Brain (organoid and tissue), 1 donor: ENCODE results near the gene KRT26. TPM values are rescaled to one million over a fixed set of nuclear protein-coding genes. Genes with fewer than 3 reads are reported as not detected.

Experiments used
- polyA plus RNA-seq: library from polyadenylated mRNA; stranded (reverse); fragments of 350-450 nt; fragmentation: Illumina TruSeq; extraction: RNeasy Lipid Tissue Mini Kit (QIAGEN cat#74804); gene quantifications from one replicate; pipeline ENCODE4 v1.2.3, GENCODE V29; 2015; ENCODE audit warnings: low read depth, low replicate concordance; ENCODE audit not compliant: insufficient read depth

The KRT26 gene
- polyA plus RNA-seq, 1 donor from 2014 or later, result not detected

Other genes starting within 250 kb of the KRT26 start
- not detected for gene CCR7, start 206.7 kb downstream of the KRT26 start, polyA plus RNA-seq
- gene SMARCE1, start 124.4 kb downstream of the KRT26 start, polyA plus RNA-seq, result 141 TPM
- gene KRT222, start 107.0 kb downstream of the KRT26 start, polyA plus RNA-seq, result 1.4 TPM
- gene KRT24, start 68.4 kb downstream of the KRT26 start, polyA plus RNA-seq, result not detected
- gene KRT25, start 16.9 kb downstream of the KRT26 start, polyA plus RNA-seq, result not detected
- not detected for gene KRT27, start 10.3 kb upstream of the KRT26 start, polyA plus RNA-seq
- not detected for gene KRT28, start 27.8 kb upstream of the KRT26 start, polyA plus RNA-seq
- gene KRT10, start 50.4 kb upstream of the KRT26 start, polyA plus RNA-seq, result 26.3 TPM
- gene KRT12, start 95.0 kb upstream of the KRT26 start, polyA plus RNA-seq, result not detected
- not detected for gene KRT20, start 113.0 kb upstream of the KRT26 start, polyA plus RNA-seq
- gene KRT23, start 165.4 kb upstream of the KRT26 start, polyA plus RNA-seq, result not detected
- gene KRT39, start 194.7 kb upstream of the KRT26 start, polyA plus RNA-seq, result not detected
- gene KRT40, start 212.1 kb upstream of the KRT26 start, polyA plus RNA-seq, result not detected
- gene KRTAP3-3, start 222.0 kb upstream of the KRT26 start, polyA plus RNA-seq, result not detected
- gene KRTAP3-2, start 227.7 kb upstream of the KRT26 start, polyA plus RNA-seq, result not detected
- not detected for gene KRTAP3-1, start 236.9 kb upstream of the KRT26 start, polyA plus RNA-seq